Right lobe of liver (tissue), 4 donors: ENCODE measurements around the gene ITGB8.

Source experiments
- POLR2A ChIP-seq: fragments of 450-650 bp; IDR thresholded peaks from one replicate; pipeline ENCODE4 v1.6.1; 2017; ENCODE audit warnings: antibody characterized with exemption, mild to moderate bottlenecking
- TF ChIP-seq, protein P1 (sequence below), 4 donors: fragments of 200-600 bp in 3 of 4; fragments of 450-650 bp in 1 of 4; IDR thresholded peaks; one replicate each; pipeline versions ENCODE4 v1.5.1 to v1.8.0; 2016 to 2022; ENCODE audit warnings: antibody characterized with exemption in 4 of 4, mild to moderate bottlenecking in 2 of 4
- donor health status: DM: no; HTN: no; CAD: no.
- donor health status: DM: no; HTN: no; CAD: no.
- donor health status: DM: no; HTN: yes; CAD: no.

- TF ChIP-seq, protein P1, sequence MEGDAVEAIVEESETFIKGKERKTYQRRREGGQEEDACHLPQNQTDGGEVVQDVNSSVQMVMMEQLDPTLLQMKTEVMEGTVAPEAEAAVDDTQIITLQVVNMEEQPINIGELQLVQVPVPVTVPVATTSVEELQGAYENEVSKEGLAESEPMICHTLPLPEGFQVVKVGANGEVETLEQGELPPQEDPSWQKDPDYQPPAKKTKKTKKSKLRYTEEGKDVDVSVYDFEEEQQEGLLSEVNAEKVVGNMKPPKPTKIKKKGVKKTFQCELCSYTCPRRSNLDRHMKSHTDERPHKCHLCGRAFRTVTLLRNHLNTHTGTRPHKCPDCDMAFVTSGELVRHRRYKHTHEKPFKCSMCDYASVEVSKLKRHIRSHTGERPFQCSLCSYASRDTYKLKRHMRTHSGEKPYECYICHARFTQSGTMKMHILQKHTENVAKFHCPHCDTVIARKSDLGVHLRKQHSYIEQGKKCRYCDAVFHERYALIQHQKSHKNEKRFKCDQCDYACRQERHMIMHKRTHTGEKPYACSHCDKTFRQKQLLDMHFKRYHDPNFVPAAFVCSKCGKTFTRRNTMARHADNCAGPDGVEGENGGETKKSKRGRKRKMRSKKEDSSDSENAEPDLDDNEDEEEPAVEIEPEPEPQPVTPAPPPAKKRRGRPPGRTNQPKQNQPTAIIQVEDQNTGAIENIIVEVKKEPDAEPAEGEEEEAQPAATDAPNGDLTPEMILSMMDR (IDR thresholded peaks at IDR 0.05) = no peak
- no peak for TF ChIP-seq POLR2A
These were observed 119.8 kb downstream of the ITGB8 start for GRCh38 chr7:20450536-20450935.
